HG03565 (cell line): ENCODE measurements around the gene UBE2Q1.
"Not testable (repeated sequence)": the region's sequence is repeated elsewhere in the genome, so short reads cannot be mapped to it uniquely, and the experiment has no call there.

Source experiments
- ATAC-seq: cut with Tn5 transposase; IDR thresholded peaks from one replicate; pipeline ENCODE4 v1.9.1; 2021; ENCODE audit warnings: mild to moderate bottlenecking, moderate library complexity; ENCODE audit not compliant: unreplicated experiment

Gene UBE2Q1

GRCh38 chr1:154551474-154551873, 7.0 kb downstream of the UBE2Q1 start:
- ATAC-seq, result no peak

- ATAC-seq, result no peak
Observed at GRCh38 chr1:154550657-154551056, 7.8 kb downstream of the UBE2Q1 start.

GRCh38 chr1:154550070-154550469, 8.4 kb downstream of the UBE2Q1 start:
- ATAC-seq, result no peak

GRCh38 chr1:154549202-154549770, 9.2 kb downstream of the UBE2Q1 start:
- ATAC-seq, result no peak

GRCh38 chr1:154548028-154548427, 10.4 kb downstream of the UBE2Q1 start:
- ATAC-seq, result no peak

GRCh38 chr1:154547105-154547732, 11.2 kb downstream of the UBE2Q1 start:
- no peak for ATAC-seq

GRCh38 chr1:154546264-154547063, 12.0 kb downstream of the UBE2Q1 start:
- no peak for ATAC-seq

GRCh38 chr1:154541231-154541630, 17.2 kb downstream of the UBE2Q1 start:
- no peak for ATAC-seq

- no peak for ATAC-seq
Observed at GRCh38 chr1:154539486-154540483, 18.7 kb downstream of the UBE2Q1 start.

- no peak for ATAC-seq
Observed at GRCh38 chr1:154536570-154536969, 21.9 kb downstream of the UBE2Q1 start.

GRCh38 chr1:154533952-154534844, 24.3 kb downstream of the UBE2Q1 start:
- no peak for ATAC-seq

GRCh38 chr1:154531950-154532349, 26.5 kb downstream of the UBE2Q1 start:
- not testable (repeated sequence) for ATAC-seq

- ATAC-seq, result no peak
Observed at GRCh38 chr1:154529308-154529707, 29.2 kb downstream of the UBE2Q1 start.

- ATAC-seq, result no peak
Observed at GRCh38 chr1:154527192-154527591, 31.3 kb downstream of the UBE2Q1 start.

- no peak for ATAC-seq
Observed at GRCh38 chr1:154524881-154525280, 33.6 kb downstream of the UBE2Q1 start.

- no peak for ATAC-seq
Observed at GRCh38 chr1:154521695-154522094, 36.8 kb downstream of the UBE2Q1 start.

GRCh38 chr1:154520333-154520732, 38.1 kb downstream of the UBE2Q1 start:
- ATAC-seq, result no peak

- no peak for ATAC-seq
Observed at GRCh38 chr1:154519591-154519991, 38.9 kb downstream of the UBE2Q1 start.

GRCh38 chr1:154517661-154518060, 40.8 kb downstream of the UBE2Q1 start:
- no peak for ATAC-seq

- no peak for ATAC-seq
Observed at GRCh38 chr1:154514066-154514553, 44.4 kb downstream of the UBE2Q1 start.
